Measurements from ENCODE around the gene PCYOX1L.

- TF ChIP-seq CTCF (conservative IDR thresholded peaks at IDR 0.05; ENCODE audit: low read depth in 2 of 2) (no peak), EZH2 (IDR thresholded peaks at IDR 0.05; ENCODE audit: low read depth, unreplicated experiment) (no peak), POLR2AphosphoS5 (IDR thresholded peaks at IDR 0.05; ENCODE audit: low read depth) (no peak), STAT1 (IDR thresholded peaks at IDR 0.05; ENCODE audit: unreplicated experiment) (no peak), CREB1 (CRISPR knock-in tag; IDR thresholded peaks at IDR 0.05; ENCODE audit: low read depth) (no peak), EZH2phosphoT487 (IDR thresholded peaks at IDR 0.05; ENCODE audit: unreplicated experiment) (no peak)
These were observed 54.1 kb downstream of the PCYOX1L start for GRCh38 chr5:149411738-149412519.

Measured in GM23338 (cell line).